NCI-H345 treated with DMSO at 0.1 percent for 48 hours (cell line): ENCODE results near the gene GPR3.

Experiments
- DNase-seq: peaks from one replicate; lab custom pipeline; 2025; ENCODE audit not compliant: unreplicated experiment; lab: John Stamatoyannopoulos, UW

GPR3 gene

DNA sequence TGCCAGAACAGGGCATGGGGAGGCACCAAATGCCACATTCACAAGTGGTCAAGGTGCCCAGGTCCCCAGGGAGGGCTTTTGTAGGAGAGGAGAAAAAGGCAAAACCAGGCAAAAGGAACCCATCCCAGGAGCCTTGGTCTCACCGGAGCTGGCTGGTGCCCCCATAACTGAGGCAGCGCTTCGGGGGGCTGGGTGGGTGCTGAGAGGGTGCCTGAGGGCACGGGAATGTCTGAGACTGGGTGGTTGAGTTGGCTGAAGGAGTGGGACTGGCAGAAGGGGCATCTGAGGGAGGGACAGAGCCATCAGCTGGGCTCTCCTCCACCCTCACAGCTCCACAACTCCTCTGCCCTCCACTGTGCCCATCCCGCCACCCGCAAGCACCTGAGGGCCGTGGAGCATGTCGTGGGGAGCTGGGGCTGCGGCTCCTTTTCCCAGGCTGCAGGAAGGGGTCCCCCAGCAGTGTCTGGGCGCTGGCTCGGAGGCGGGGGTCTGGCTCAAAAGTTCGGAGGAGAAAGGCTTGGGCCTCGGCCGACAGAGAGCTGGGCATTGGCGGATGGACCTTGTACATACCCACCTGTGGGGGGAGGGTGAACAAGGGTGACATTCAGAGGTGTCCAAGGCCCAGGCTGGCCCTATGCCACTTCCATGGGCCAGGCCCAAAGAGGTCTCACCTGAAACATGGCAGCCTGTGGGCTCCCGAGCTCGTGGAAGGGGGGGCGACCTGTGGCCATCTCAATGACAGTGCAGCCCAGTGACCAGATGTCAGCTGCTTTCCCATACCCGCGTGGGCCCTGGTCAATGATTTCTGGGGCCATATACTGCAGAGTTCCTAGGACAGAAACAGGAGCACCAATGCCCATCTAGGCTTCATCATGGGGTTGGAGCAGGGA is 34.1 kb upstream of the GPR3 start:
- DNase-seq = no peak

DNA sequence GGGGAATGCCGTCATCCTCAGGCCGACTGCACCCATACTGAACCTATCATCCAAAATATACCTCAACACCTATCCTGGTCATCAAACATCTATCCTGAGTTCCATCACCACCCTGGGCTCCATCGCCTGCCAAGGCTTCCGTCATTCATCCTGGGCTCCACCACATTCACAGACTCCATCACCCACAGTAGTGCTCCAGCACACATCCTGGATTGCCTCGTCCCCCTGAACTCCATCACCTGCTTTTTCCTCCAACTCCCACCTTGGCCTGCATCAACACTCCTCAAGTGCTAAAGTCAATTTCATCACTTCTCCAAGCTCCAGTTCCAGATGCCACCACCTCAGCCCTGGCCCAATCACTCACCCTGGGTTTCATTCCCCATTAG is 33.5 kb upstream of the GPR3 start:
- DNase-seq = no peak

DNA sequence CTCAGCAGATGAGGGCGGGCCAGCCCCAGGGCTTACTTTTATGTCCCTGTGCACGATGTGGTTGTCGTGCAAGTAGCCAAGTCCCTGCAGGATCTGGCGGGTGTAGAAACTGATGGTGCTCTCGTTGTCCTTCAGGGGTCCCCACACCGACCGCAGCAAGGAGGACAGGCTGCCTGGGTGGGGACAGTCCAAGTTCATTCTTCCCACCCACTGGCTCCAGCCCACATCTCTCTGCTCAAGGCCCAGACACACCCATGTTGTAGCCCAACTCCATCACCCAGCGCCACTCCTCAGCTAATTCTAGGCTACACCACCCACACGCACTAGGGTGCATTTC is 32.6 kb upstream of the GPR3 start:
- DNase-seq = no peak

DNA sequence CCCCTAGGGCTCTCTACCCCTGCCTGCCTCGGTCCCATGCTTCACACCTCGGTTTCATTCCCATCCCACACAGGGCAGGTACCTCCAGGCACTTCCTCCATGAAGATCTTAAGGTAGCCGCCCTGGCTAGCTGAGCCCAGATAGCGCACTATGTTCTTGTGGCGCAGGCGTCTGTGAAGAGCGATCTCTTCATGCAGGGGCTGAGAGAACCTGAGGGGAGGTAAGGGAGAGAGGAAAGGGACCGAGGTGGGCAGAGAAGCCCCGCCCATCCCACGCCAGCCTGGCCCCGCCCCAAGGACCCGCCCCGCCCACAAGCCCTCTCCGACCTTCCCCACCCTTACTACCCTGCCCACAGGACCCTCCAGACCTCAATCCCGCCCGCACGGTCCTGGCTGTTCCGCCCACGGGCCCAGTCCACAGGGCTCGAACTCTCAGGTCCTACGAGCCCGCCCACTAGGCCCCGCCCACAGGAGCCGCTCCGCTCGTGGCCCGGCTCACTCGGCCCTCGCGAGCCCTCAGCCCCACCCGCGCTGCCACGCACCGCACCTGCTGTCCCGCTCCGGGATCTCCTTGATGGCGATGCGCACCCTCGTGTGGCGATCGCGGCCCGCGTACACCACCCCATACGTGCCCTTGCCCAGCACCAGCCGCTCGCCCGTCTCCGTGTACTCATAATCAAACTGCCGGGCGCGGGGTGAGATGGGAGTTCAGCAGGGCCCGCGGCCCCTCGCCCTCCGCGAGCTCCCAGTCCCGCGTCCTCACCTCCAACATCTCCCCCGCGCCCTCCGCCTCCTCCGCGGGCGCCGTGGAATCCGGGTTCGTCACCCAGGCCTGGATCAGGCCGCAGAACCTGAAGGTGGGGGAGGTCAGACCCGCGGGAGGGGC is 32.0 kb upstream of the GPR3 start:
- DNase-seq = no peak

DNA sequence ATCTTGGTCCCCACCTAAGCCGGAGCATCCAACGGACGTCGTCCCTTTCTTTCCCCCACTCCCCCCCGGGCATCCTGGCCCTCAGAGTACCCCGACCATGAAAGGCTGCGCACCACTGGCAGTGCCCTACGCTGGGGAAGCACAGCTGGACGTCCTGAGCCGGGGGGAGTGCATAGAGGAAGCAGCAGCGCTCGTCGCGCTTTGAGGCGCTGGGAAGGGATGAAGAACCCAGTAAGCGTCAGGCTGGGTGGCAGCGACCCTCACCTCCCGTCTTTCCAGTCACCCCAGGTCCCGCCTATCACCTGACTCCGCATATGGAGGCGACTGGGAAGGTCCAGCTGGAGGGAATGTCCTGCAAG is 31.4 kb upstream of the GPR3 start:
- no peak for DNase-seq

DNA sequence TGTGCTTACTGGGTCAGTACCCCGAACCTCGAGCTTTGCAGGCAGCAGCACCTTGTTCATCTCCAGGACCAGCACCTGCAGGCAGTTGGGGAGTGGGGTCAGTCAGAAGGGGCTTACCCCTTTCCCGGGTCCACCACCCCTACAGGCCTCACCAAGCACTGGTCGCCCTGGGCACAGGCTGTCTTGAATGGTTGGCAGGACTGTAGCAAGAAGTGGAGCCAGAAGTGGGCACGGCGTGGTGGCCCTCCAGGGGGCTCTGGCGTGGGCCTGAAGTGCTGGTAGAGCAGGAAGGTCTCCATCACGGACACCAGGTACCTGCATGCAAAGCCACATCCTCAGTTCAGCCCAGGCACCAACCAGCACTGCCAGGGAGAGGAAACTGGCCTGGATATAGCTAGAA is 30.9 kb upstream of the GPR3 start:
- no peak for DNase-seq

DNA sequence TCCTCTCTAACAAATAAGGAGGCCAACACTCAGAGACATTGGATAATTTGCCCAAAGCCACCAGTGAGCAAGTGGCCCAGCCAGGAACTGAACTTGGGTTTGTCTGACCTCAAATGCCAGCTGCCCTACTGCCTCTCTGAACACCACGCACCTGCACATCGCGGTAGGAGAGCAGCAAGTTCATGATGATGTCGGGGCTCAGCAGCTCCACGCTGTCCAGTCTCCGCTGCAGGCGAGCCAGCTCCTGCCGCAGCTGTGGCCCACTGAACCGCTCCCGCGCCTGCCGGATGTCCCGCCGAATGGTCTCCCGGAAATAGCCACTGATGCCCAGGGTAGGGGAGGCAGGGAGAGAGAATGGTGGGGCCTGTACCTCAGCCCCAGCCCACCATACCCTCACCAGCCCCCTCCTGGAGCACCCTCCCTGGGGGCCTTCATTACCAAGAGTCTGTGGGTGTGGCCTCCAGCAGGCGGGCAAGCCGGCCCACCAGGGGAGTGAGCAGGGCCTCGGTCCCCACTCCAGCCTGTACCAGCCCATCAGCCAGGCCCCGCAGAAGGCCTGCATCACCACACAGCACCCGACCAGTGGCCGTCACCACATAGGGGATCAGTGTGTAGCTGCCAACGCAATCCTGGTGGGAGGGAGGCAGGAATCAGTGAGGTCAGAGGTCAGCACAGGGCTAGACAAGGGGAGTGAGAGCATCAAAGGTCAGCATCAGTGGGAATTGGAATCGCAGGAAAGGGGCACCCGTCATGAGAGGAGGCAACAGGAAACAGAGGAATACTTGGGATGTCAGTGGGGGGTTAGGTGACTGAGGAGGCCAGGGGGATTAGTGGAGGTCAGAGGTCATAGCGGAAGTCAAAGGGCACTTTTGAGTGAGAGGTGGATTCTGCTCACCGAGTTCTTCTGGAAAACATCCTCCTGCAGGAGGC is 28.4 kb upstream of the GPR3 start:
- DNase-seq = no peak

DNA sequence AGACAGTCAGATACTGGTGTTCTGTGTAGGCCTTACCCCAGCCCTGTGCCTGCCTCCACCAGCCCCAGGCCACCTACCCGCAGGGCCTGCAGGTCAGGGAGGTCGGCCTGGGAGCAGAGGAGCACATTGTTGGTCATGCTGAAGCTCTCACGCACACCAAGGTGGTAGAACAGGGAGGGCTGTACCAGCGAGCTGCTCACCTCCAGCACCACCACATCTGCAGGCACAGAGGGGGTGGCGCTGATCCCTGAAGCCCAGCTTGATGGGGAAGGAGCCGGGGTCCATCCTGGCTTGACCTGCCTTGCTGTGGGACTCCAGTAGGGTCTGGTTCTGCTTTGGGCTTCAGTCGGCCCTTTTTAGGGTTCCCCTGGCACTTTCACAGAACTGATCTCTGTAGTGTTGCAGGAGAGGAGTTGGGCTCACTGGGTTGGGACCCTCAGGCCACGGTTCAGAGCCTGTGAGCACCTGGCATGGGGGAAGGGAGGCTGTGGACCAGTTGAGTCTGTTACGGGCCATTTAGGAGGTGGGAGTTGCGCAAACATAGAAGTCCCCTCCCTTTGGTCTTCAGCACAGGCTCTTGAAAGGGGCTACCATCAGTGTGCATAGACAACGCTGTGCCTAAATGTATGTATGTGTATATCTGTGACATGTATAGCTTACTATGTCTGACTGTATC is 27.6 kb upstream of the GPR3 start:
- DNase-seq = no peak

DNA sequence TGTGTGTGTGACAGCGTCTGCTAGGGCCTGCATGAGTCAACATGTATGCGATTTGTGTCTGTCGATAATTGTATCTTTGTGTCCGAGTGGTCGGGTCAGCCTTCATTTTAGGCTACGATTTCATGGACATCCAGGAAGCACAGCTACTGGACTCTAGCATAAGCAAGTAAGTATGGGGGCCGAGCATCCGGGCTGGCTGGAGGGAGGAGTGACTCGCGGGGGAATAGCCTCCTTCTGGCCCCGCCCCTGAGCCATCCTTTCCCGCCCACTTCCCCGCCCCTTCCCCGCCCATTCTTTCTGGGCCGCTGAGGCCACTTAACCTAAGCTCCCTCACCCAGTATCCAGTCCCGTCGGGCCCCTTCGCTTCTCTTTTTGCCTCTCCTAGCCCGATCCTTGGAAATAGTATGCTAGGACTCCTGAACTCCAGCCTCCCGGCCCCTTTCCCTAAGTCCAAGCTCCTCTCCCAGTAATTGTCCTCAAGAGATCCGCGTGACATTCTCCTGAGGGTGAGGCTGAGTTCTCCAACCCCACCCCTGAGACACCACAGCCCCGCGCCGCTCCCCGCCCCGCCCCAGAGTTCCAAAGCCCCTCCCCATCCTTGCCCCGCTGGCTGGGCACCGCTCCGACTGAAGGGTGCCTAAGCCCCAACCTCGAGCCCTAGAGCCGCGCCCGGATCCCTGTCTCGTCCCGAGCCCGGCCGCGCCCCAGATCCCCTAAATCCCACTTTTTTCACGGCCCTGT is 26.9 kb upstream of the GPR3 start:
- DNase-seq = peak; percentile 89

DNA sequence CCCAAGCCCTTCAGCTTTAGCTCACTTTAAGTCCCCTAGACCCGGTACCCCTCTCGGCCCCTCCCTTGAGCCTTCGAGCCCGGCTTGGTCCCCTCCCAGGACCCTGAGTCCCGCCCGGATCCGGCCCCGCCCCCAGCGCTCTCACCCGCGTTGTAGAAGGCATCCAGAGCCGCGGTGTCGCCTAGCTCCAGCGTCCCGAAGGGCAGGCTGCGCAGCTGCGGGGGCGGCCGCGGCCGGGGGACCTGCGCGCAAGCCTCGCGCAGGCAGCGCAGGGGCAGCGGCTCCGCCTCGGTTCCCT is 26.4 kb upstream of the GPR3 start:
- DNase-seq = peak; percentile 73

DNA sequence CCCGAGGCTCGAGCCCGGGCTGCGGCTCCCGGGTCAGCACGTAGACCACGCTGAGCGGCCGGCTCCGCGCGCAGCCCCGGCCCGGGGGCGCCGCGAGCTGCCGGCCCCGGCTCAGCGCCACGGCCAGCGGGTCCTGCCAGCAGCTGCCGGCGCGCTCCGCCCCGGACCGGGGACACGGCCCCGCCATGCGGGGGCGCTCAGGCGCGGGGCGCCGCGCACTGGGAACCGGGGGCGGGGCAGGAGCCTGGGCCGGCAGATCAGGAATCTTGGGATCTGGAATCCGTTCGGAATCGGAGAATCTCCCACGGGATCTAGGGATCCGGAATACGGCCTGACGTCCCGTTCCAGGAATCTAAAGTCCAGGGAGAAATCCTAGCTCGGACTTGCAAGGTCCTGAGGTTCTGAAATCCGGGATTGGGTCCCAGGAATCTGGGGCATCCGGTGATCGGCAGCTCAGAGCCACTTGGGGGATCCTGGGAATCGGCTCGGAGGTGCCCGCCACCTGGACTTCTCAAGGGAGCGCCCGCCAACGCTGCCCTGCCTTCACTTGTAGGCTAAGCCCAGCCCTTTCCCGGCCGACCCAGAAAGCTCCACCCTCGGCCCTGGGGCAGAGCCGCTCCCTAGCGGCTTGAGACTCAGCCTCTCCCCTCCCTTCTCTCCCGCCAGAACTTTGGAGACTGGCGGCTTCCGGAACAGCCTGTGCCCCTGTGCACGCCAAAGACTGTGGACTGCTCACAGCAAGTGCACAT is 25.8 kb upstream of the GPR3 start, which contains the start of gene MAP3K6:
Gene MAP3K6, minus strand, starts transcription at position 551 of the 749 bp plus-strand sequence. Its CDS starts 364 bp downstream, at position 187.
- peak; percentile 62 for DNase-seq

DNA sequence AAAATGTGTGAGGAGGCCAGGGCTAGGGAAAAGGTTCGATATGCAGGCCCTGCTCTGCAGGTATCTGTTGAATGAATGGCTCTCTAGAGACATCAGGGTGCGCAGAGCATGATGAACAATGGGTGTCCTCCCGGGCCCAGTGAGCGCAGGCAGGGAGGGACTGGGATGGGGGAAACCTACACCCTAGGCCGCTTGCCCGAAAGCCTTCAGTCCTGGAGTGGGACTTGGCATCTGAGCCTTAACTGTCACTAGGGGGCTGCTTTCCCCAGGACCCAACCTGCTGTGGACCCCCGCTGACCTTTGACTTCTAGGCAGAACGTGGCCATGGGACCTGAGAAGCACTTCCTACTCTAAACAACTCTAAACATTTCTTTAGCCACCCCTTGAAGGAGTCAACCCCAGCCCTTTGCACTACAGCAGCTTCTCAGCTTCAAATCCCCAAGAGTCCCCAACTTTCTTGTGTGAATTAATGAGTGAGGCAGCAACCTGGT is 25.2 kb upstream of the GPR3 start:
- no peak for DNase-seq

DNA sequence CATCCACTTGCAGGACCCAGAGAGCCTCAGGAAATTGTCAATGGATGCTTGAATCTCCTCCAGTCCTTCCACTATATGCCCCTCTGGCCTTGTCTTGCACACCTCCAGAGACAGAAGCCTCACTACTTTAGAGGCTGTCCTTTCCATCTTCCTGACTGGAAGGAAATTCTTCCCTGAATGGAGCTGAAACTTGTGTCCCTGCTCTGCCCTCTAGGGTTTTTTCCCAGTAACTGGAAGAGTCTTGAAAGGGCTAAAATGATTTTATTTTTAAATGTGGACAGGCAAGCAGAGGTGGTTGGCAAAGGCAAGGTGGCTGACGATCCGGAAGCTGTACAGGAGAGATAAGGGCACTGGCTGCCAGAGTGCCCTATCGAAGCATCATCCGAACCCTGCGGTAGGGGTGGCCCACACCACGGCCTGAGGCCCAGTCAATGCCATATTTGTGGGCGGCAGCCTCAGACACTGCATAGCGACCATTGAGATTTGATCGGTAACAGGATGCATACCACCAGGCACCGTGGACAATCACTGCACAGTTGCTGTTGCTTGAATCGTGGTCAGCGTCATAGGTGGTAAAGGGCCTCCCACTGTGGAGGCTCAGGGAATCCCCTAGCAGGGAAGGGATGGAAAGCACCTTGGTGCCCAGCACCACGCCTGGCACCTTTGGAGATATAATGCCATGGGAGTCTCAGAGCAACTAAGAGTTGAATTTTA is 23.4 kb upstream of the GPR3 start:
- DNase-seq = no peak

DNA sequence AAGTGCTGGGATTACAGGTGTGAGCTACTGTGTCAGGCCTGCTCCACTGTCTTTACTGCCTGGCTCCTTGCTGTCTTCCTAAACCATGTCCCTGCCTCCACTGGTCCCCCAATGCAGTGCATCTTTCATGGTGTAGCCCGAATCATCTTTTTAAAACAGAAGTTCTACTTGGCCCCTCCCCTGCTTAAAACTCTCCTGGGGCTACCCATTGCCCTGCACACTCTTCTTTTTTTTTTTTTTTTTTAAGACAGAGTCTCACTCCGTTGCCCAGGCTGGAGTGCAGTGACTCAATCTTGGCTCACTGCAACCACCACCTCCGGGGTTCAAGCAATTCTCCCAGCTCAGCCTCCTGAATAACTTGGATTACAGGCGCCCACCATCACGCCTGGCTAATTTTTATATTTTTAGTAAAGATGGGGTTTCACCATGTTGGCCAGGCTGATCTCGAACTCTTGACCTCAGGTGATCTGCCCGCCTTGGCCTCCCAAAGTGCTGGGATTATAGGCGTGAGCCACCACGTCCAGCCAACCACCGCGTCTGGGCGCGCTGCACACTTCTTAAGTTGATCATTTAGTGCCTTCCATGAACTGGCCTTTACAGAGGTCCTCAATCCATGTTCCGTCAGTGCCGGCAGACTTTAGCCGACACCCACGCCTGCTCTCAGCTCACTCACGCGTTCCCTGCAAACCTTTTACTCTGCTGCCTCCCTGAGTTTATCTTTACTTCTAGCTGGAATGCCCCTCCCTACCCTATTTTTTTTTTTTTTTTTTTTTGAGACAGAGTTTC is 20.2 kb upstream of the GPR3 start:
- no peak for DNase-seq

DNA sequence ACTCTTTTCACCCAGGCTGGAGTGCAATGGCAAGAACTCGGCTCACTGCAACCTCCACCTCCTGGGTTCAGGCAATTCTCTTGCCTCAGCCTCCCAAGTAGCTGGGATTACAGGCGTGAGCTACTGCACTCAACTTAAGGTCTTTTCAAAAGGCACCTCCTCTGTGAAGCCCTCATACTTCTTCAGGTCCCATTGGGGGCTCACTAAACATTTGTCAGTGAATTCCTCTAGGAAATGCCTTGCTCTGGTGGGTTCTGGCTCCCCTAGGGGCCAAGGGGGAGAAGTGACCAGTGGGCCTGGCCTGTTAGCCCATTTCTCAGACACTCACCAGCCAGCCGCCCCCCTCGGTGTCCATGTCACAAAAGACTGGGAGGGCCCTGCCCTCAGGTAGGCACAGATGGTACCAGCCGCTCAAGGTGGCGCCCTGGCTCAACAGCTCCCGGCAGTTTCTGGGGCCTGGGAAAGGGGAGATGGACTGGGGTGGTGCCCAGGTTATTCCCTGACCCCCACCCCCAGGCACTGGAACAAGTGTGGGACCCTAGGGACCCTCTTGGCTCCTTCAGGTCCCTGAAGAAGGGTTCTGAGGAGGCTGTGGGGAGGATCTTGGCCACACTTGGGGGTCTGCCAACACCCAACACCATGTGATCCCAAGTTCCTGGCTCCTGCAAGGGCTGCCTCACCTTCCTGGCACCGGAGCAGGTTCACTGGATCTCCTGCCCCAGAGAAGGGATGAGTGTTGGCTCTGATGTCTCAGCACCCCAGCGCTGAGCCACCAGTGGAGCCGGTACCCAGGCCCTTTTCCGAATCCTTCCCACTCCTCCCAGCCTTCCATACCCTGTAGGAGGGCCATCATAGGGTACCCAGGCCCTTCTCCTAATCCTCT is 19.4 kb upstream of the GPR3 start:
- no peak for DNase-seq

DNA sequence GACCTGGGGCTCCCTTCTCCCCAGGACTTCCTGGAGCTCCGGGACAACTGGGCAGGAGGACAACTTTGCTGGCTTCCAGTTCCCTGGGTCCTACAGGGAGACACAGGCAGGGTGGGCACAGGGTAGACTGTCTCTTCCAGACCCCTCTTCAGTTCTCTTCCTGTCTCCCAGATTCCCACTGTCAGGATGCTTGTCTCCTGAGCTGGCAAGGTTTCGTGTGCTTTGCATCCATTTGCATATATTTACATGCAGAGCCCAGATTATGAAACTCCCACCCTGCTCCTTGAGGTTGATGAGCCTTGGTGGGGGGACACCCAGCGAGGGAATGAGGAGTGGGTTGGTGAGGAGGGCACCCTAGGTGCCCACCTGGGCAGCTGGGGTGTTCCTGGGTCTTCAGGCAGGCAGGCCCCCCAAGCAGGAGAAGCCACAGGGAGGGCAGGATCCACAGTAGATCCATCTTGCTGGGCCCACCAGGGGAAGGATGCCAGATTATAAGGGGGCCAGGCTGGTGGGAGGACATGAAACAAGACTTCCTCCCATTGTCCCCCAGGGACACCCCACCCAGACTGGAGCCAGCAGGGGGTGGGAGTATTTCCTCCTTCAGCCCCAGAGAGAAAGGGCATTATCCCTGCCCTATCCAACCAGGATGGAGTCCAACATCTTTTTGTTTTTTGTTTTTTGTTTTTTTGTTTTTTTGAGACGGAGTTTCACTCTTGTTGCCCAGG is 17.9 kb upstream of the GPR3 start, which contains the start of gene FCN3:
Gene FCN3, minus strand, starts transcription at position 463 of the 725 bp plus-strand sequence. Its CDS starts 6 bp downstream, at position 457.
- no peak for DNase-seq
